NK-92 (cell line): Measurements from ENCODE around the gene VKORC1L1.
A peak's percentile ranks its signal among the peaks of the same experiment; 100 is the strongest.
"Not testable (repeated sequence)": the region's sequence is repeated elsewhere in the genome, so short reads cannot be mapped to it uniquely, and the experiment has no call there.

Source experiments
- DNase-seq: peaks from one replicate; lab custom pipeline; 2025; ENCODE audit not compliant: unreplicated experiment; lab: John Stamatoyannopoulos, UW

VKORC1L1 gene

GRCh38 chr7:65872776-65873581 lies at the start of gene VKORC1L1:
Gene VKORC1L1 (plus strand): TSS chr7:65873074. CDS start chr7:65873372, 298 bp downstream.
- peak; percentile 45 for DNase-seq

GRCh38 chr7:65827366-65827765 lies 45.5 kb upstream of the VKORC1L1 start:
- DNase-seq = no peak

- no peak for DNase-seq
Observed at GRCh38 chr7:65832281-65832680, 40.6 kb upstream of the VKORC1L1 start.

- not testable (repeated sequence) for DNase-seq
Observed at GRCh38 chr7:65836684-65837083, 36.2 kb upstream of the VKORC1L1 start.

- DNase-seq = not testable (repeated sequence)
Observed at GRCh38 chr7:65837541-65837956, 35.3 kb upstream of the VKORC1L1 start.

- DNase-seq = no peak
Observed at GRCh38 chr7:65839846-65840245, 33.0 kb upstream of the VKORC1L1 start.

GRCh38 chr7:65840446-65840845 lies 32.4 kb upstream of the VKORC1L1 start:
- no peak for DNase-seq

GRCh38 chr7:65843616-65844015 lies 29.3 kb upstream of the VKORC1L1 start:
- not testable (repeated sequence) for DNase-seq

- DNase-seq = no peak
Observed at GRCh38 chr7:65846008-65846570, 26.8 kb upstream of the VKORC1L1 start.

GRCh38 chr7:65853426-65853825 lies 19.4 kb upstream of the VKORC1L1 start:
- not testable (repeated sequence) for DNase-seq

GRCh38 chr7:65853892-65854291 lies 19.0 kb upstream of the VKORC1L1 start:
- not testable (repeated sequence) for DNase-seq

- DNase-seq = not testable (repeated sequence)
Observed at GRCh38 chr7:65857321-65857894, 15.5 kb upstream of the VKORC1L1 start.

- not testable (repeated sequence) for DNase-seq
Observed at GRCh38 chr7:65858660-65859059, 14.2 kb upstream of the VKORC1L1 start.

GRCh38 chr7:65866244-65866643 lies 6.6 kb upstream of the VKORC1L1 start:
- not testable (repeated sequence) for DNase-seq

- not testable (repeated sequence) for DNase-seq
Observed at GRCh38 chr7:65867681-65868080, 5.2 kb upstream of the VKORC1L1 start.

- DNase-seq = not testable (repeated sequence)
Observed at GRCh38 chr7:65869312-65869711, 3.6 kb upstream of the VKORC1L1 start.

GRCh38 chr7:65871451-65871850 lies 1.4 kb upstream of the VKORC1L1 start:
- DNase-seq = not testable (repeated sequence)

- DNase-seq = not testable (repeated sequence)
Observed at GRCh38 chr7:65873582-65874193, 814 bp downstream of the VKORC1L1 start.

- DNase-seq = not testable (repeated sequence)
Observed at GRCh38 chr7:65875715-65876114, 2.8 kb downstream of the VKORC1L1 start.

GRCh38 chr7:65879292-65880153 lies 6.6 kb downstream of the VKORC1L1 start:
- not testable (repeated sequence) for DNase-seq

GRCh38 chr7:65880242-65880641 lies 7.4 kb downstream of the VKORC1L1 start:
- not testable (repeated sequence) for DNase-seq
